NB4 (cell line): Measurements from ENCODE around the gene EDEM3.

Source experiments
- MYC ChIP-seq: IDR thresholded peaks from 2 replicates; pipeline ENCODE4 v1.6.1; 2011; ENCODE audit warnings: low read depth, low read length
- POLR2A ChIP-seq: IDR thresholded peaks from 2 replicates; pipeline ENCODE4 v1.6.1; 2011; ENCODE audit warnings: mild to moderate bottlenecking; ENCODE audit not compliant: insufficient read length; ENCODE audit errors: extremely low read depth
- TF ChIP-seq, protein P1 (sequence below): IDR thresholded peaks from 2 replicates; pipeline ENCODE4 v1.6.1; 2011; ENCODE audit warnings: low read depth, low read length
- TF ChIP-seq, protein P2 (sequence below): IDR thresholded peaks from one replicate; pipeline ENCODE4 v1.5.1; 2012; ENCODE audit warnings: low read depth, low read length

DNA sequence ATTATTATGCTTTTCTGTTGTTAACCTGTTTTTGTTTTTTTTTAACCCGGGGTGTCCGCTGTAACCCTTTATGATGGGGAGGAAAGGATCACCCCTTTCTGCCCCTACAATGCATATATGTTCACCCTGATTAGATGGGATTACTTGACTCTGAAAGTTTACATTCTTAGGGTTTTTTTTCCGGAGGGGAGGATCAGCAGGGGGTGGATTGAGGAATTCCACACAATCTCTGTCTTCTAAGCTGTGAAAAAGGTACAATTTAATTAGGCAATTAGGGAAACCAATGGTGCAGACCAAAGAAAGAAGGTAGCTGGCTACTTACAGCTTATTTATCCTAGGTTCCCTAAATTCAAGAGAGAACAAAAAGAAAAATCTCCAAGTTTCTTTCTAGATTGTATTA lies 58.3 kb downstream of the EDEM3 start:
- TF ChIP-seq, protein P1, sequence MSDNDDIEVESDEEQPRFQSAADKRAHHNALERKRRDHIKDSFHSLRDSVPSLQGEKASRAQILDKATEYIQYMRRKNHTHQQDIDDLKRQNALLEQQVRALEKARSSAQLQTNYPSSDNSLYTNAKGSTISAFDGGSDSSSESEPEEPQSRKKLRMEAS, result no peak
- TF ChIP-seq, protein P2, sequence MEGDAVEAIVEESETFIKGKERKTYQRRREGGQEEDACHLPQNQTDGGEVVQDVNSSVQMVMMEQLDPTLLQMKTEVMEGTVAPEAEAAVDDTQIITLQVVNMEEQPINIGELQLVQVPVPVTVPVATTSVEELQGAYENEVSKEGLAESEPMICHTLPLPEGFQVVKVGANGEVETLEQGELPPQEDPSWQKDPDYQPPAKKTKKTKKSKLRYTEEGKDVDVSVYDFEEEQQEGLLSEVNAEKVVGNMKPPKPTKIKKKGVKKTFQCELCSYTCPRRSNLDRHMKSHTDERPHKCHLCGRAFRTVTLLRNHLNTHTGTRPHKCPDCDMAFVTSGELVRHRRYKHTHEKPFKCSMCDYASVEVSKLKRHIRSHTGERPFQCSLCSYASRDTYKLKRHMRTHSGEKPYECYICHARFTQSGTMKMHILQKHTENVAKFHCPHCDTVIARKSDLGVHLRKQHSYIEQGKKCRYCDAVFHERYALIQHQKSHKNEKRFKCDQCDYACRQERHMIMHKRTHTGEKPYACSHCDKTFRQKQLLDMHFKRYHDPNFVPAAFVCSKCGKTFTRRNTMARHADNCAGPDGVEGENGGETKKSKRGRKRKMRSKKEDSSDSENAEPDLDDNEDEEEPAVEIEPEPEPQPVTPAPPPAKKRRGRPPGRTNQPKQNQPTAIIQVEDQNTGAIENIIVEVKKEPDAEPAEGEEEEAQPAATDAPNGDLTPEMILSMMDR, result no peak
- TF ChIP-seq POLR2A (no peak), MYC (no peak)
